Gastrocnemius medialis (tissue), 4 donors: ENCODE results near the gene PFN1.

Experiments used
- POLR2A ChIP-seq, 2 donors: fragments of 450-650 bp; IDR thresholded peaks; one replicate each; pipeline ENCODE4 v1.6.1; 2017; ENCODE audit warnings: antibody characterized with exemption in 2 of 2, mild to moderate bottlenecking in 2 of 2, moderate library complexity in 2 of 2
- TF ChIP-seq, protein P1 (sequence below), 5 experiments: fragments of 450-650 bp in 3 of 5; fragments of 200-600 bp in 2 of 5; sonication (generic) in 2 of 5; IDR thresholded peaks in 4 of 5; conservative IDR thresholded peaks in 1 of 5; 1 replicate in 4 of 5; 2 replicates in 1 of 5; pipeline ENCODE4 v1.5.1; 2016 to 2019; ENCODE audit warnings: antibody characterized with exemption in 5 of 5, mild to moderate bottlenecking in 3 of 5, moderate library complexity in 3 of 5

DNA sequence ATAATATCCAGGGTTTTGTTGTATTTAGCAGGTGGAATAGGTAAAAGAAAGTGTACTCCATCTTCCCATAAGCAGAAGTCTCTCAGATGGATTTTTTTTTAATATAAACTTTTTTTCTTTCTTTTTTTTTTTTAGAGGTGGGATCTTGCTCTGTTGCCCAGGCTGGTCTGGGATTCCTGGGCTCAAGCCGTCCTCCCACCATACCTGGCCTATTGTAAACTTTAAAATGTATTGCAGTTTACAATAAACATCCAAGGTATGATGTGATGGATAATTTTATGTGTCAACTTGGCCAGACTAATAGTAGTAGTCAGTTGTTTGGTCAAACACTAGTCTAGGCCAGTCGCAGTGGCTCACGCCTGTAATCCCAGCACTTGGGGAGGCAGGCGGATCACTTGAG, 27.0 kb downstream of the PFN1 start:
- TF ChIP-seq, protein P1, sequence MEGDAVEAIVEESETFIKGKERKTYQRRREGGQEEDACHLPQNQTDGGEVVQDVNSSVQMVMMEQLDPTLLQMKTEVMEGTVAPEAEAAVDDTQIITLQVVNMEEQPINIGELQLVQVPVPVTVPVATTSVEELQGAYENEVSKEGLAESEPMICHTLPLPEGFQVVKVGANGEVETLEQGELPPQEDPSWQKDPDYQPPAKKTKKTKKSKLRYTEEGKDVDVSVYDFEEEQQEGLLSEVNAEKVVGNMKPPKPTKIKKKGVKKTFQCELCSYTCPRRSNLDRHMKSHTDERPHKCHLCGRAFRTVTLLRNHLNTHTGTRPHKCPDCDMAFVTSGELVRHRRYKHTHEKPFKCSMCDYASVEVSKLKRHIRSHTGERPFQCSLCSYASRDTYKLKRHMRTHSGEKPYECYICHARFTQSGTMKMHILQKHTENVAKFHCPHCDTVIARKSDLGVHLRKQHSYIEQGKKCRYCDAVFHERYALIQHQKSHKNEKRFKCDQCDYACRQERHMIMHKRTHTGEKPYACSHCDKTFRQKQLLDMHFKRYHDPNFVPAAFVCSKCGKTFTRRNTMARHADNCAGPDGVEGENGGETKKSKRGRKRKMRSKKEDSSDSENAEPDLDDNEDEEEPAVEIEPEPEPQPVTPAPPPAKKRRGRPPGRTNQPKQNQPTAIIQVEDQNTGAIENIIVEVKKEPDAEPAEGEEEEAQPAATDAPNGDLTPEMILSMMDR (IDR thresholded peaks at IDR 0.05 in 4 of 5, conservative IDR thresholded peaks at IDR 0.05 in 1 of 5), result no peak
- TF ChIP-seq POLR2A (IDR thresholded peaks at IDR 0.05), result no peak
